A172 (cell line): ENCODE measurements around the gene CDH11. TPM values are rescaled to one million over a fixed set of nuclear protein-coding genes. Genes with fewer than 3 reads are reported as not detected.

Experiments used
- DNase-seq: peaks from one replicate; pipeline ENCODE4 v3.0.0-alpha.2; 2015; ENCODE audit warnings: low spot score
- total RNA-seq: library from RNA; depleted of rRNA; stranded (reverse); fragments of >200 nt; shearing (Covaris generic); gene quantifications from 2 replicates; pipeline ENCODE4 v1.2.3, GENCODE V29; 2014; rRNA removed

CDH11 gene
- total RNA-seq: 23.8 and 26.9 TPM in 2 replicates

- DNase-seq: peak; percentile 15
Measured at GRCh38 chr16:65121870-65122723, at the start of gene CDH11. Gene CDH11 (minus strand): TSS chr16:65122063. CDS start chr16:65004869, 117,194 bp downstream.

- no peak for DNase-seq
Measured at GRCh38 chr16:65154321-65154720, 32.5 kb upstream of the CDH11 start.

GRCh38 chr16:65153365-65154105 is 31.7 kb upstream of the CDH11 start:
- no peak for DNase-seq

- DNase-seq: no peak
Measured at GRCh38 chr16:65148804-65149203, 26.9 kb upstream of the CDH11 start.

GRCh38 chr16:65142276-65142675 is 20.4 kb upstream of the CDH11 start:
- no peak for DNase-seq

- no peak for DNase-seq
Measured at GRCh38 chr16:65136681-65137080, 14.8 kb upstream of the CDH11 start.

- DNase-seq: no peak
Measured at GRCh38 chr16:65126845-65127624, 5.2 kb upstream of the CDH11 start.

GRCh38 chr16:65125871-65126270 is 4.0 kb upstream of the CDH11 start:
- DNase-seq: no peak

- DNase-seq: no peak
Measured at GRCh38 chr16:65125322-65125721, 3.5 kb upstream of the CDH11 start.

- DNase-seq: no peak
Measured at GRCh38 chr16:65124596-65124995, 2.7 kb upstream of the CDH11 start.

GRCh38 chr16:65124212-65124548 is 2.3 kb upstream of the CDH11 start:
- no peak for DNase-seq

GRCh38 chr16:65123396-65124211 is 1.7 kb upstream of the CDH11 start:
- DNase-seq: peak; percentile 6

- peak; percentile 15 for DNase-seq
Measured at GRCh38 chr16:65122724-65123395, 997 bp upstream of the CDH11 start.

GRCh38 chr16:65120831-65121721 is 787 bp downstream of the CDH11 start:
- DNase-seq: no peak

GRCh38 chr16:65120461-65120830 is 1.4 kb downstream of the CDH11 start:
- DNase-seq: no peak

- DNase-seq: no peak
Measured at GRCh38 chr16:65119901-65120401, 1.9 kb downstream of the CDH11 start.

- no peak for DNase-seq
Measured at GRCh38 chr16:65119435-65119834, 2.4 kb downstream of the CDH11 start.

GRCh38 chr16:65118871-65119270 is 3.0 kb downstream of the CDH11 start:
- no peak for DNase-seq

- DNase-seq: peak; percentile 77
Measured at GRCh38 chr16:65117811-65118448, 3.9 kb downstream of the CDH11 start.
